GM19043 (cell line): ENCODE results near the gene KCNK16.

ENCODE experiments used
- ATAC-seq: cut with Tn5 transposase; IDR thresholded peaks from one replicate; pipeline ENCODE4 v1.9.1; 2021; ENCODE audit warnings: low read depth; ENCODE audit not compliant: unreplicated experiment

The KCNK16 gene

GRCh38 chr6:39281312-39281980 lies 41.1 kb downstream of the KCNK16 start:
- no peak for ATAC-seq

DNA sequence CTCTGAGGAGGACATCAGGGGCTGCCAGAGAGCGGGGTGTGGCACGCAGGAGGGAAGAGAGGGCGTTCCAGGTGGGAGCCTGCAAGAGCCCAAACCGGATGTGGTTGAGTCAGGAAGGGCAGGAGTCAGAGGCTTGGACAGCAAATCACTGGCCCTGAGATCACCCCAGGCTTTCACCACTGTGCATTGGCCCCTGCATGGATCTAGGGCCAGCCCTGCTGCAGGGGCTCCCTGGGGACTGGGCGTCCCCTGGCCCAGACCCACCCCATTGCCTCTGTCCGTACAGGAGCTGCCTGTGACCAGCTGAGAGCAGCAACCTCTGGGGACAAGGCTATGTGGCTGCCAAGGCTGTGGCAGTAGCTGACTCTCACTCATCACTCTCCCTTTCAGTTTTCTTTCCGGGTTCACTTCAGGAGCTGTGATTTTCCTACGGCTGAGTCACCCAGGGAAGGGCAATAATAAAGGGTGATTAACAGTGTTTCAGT lies 42.2 kb downstream of the KCNK16 start:
- no peak for ATAC-seq

- no peak for ATAC-seq
These were observed 43.0 kb downstream of the KCNK16 start for GRCh38 chr6:39279539-39279938.

DNA sequence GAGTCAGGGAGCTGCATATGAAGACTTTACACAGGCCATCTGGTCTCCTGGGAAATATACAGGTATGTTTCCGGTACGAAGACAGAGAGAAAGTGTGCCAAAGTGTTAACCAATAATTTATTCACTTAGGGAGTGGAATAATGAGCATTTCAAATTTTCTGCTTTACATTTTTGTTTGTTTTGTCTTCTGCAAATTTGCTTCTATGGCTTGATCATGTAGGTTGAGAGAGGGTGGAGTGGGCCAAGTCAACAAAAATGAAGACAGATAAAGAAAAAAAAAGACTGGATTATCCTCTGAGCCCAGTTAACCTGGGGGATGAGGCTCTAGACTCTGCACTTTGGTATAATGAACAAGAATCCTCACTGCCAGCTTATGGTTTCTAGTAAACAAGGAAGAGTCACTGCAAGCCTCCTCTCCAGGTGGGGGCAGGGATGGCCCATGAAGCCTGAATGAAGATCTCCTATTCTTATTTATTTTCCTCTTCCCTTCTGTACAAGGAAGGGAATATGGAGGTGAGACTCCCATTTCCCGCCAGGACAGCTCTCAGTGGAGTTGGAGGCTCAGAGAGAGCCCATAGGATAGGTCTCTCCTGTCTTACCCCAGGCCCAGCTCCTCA lies 46.0 kb downstream of the KCNK16 start:
- no peak for ATAC-seq

GRCh38 chr6:39274903-39275302 lies 47.6 kb downstream of the KCNK16 start:
- ATAC-seq = no peak

DNA sequence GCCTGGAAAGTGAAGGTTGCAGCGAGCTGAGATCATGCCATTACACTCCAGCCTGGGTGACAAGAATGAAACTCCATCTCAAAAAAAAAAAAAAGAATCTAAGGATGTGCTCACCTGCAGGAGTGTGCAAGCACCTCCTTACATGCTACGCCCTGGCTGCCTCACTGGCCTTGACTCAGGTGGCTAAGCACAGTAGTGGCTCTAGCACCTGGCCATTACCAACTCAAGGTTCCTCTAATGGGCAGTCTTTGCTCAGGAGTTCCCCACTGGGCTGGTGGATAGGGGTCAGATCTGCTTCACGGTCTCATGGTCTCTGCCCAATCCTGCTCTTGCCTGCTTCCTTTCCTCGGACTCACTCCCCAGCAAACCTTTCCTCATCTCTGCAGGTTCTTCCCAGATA lies 48.0 kb downstream of the KCNK16 start:
- no peak for ATAC-seq

DNA sequence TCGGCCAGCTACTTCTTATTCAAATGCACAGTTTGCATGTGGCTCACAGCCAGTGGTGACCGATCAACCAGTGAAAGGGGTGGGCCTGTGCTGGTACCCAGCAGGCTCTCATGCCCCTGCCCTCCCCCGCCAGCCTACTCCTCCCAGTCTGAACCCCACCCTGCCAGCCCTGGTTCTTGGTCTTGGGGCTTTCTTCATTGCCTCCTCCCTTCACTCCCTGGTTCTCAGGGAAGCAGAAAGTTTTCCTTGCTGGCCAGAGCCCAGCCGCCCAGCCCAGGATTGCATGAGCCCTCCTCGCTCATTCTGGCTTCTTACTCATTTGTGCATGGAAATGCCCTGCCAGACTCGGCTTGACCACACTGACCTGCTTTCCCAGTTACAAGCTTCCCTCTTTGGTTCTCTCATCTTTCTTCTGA lies 49.1 kb downstream of the KCNK16 start:
- ATAC-seq = no peak

DNA sequence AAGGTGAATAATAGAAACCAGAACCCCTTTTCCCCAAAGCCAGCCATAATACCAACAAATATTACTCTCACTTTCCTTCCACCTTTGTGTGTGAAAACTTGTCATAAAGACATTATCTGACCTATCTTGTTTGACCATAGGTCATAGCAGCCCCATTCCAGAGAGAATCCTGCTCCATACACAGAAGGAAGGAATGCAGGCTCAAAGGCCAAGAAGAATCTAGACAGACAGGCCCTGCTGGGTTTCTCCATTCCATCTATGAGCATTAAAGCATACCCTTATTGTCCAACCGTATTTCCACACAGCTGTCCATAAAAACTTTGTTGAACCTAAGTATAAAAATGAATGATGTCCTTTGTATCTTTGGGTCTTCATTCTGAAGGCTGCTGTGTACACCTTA lies 52.5 kb downstream of the KCNK16 start:
- ATAC-seq = no peak

GRCh38 chr6:39268721-39269120 lies 53.8 kb downstream of the KCNK16 start:
- no peak for ATAC-seq

GRCh38 chr6:39268171-39268570 lies 54.3 kb downstream of the KCNK16 start:
- no peak for ATAC-seq

GRCh38 chr6:39266782-39267355 lies 55.6 kb downstream of the KCNK16 start:
- no peak for ATAC-seq

DNA sequence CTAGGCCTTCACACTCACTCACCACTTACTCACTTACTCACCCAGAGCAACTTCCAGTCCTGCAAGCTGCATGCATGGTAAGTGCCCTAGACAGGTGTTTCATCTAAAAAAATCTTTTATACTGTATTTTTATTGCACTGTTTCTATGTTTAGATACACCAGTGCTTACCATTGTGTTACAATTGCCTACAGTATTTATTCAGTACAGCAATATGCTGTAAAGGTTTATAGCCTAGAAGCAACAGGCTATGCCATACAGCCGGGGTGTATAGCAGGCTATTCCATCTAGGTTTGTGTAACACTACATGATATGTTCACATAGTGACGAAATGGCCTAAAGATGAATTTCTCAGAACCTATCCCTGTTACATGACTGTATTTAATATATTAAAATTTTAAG lies 56.1 kb downstream of the KCNK16 start:
- ATAC-seq = no peak
